Stimulated activated CD4-positive, alpha-beta T cell treated with anti-CD3 and anti-CD28 coated beads, Interleukin-12 subunit alpha, Interleukin-12 subunit beta, amount 100 ng/mL, for 48 hours (primary cell): ENCODE measurements around the gene TYK2.

ENCODE experiments used
- DNase-seq, 3 donors: peaks; one replicate each; pipeline ENCODE4 v3.0.0-alpha.2; 2020; ENCODE audit warnings: low read depth in 2 of 3, low spot score in 1 of 3

Gene TYK2

DNA sequence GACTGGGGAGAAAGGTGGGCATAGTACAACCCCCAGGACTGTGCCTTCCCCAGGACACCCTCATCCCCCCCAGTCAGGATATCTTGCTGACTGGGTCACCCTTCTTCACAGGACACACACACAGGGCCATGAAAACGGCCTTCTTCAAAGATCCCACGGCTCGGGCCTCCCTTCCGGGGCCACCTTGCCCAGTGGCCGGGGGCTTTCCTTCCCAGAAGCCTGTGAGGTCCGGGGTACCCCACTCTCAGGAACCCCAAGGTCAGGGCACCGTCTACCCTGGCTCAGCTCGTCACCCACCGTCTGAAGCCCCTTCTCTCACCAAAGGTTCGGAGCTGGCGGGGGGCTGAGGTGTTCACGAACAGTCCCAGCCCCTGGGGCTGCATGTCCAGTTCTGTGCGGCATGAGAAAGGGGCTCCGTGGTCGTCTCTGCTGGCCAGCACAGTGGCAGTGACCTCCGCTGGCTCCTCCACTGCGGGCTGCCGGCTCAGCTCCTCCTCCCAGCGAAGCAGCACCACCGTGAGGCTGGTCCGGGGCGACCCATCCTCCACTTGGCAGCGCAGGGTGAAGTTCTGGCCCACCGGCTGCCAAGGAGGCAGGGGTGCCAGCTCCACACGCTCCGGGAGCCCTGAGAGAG, 44.9 kb downstream of the TYK2 start:
- no peak for DNase-seq

DNA sequence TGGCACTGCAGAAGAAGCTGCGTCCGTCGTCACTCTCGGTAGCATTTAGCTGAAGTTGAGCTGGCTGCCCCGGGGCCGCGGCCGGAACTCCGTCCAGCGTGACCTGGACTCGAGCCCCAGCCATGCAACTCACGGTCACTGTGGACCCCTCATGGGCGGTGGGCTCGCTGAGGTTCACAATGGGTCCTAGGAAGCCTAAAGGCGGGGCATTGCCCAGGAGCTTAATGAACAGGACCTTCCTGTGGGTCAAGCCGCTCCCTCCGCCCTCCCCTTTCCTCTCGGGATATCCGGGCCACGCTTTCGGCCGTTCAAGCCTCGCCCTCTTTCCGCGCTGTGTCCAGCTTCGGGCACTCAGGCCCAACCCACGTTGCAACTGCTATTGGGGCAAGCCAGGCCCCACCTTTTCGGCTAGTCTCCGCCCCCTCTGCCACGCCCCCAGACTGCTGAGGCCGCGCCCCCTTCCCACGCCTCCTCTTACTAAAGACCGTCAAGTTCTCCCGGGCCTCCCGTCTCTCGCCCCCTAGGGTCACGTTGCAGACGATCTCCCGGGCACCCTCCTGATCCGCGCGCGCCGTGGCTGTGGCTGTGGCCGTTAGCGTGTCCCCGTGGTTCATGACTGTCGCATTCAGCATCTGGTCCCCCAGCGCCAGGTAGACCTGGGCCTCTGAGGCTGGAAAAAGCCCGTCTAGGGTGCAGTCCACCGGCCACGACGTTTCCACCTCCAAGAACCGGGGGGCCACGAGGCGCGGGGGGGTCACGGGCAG, 45.6 kb downstream of the TYK2 start:
- DNase-seq = peak; percentile 51 to 58 (median 56)

DNA sequence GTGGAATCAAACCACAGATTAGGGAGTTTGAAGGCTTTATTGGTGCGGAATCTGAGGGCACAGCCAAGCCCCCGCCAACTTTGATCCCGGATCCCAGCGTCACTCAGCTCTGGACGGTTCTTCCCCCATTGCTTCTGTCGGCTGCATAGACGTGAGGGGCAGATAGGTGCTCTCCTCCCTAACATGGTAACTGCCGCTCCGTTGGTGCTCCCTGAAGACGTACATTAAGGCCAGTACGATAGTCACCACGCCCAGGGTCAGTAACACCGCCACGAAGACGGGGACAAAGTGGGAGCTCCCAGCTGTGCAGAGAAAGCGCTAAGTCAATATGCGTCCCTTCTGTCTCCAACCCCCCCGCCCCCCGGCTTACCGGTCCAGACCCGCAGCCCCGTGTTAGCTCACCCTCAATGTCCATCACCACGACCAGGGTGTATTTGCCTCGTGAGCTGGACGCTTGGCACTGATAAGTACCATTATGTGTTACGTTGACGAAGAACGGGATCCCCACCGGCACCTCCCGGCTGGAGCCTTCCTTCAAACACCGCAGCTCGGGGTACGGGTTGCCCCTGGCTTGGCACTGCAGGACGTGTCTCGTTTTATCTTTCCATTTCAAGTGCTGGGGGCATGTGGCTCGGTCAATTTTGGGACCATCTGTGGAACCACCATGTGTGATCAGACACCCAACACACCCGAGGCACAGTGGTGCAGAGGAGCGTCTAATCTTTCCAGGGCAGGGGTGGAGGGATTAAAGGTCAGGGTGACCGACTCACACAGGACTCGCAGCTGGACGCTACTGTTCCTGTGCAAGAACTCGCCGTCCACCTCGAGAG, 46.4 kb downstream of the TYK2 start:
- no peak for DNase-seq

DNA sequence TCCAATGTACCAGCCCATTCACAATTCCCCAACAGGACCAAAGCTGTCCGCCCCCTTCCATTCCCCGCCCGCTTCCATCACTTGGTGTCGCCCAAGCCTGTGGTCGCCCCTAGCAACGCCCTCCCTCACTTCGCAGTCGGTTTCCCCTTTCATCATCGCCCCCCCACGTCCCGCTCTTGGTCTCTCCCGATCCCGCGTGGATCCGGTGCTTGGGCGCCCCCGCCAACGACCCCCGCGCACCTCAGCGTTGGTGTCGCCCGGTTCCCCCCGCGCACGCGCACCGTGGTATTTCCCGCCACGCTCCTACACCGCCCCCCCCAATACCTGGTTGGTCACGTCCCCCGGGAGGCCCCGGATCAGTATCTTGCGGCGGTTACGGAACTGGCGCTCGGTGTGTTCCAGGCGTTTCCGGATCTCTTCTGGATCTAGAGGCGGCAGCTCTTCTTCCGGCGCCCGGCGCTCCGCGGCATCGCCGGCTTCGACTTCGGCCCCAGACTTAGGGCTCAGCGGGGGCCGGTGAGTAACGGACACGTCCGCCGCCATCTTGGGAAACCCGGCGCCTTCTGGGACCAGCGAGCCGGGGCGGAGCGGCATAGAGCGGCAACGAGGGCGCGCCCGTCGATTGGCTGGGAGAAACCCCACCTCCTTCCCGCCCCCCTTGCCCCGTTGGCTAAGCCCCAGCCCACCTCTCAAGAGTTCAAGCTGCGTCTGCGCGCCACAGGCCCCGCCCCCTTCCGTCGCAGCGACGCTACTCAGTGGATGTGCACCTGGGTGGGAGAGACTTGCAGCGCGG, 47.2 kb downstream of the TYK2 start, which contains the start of gene RAVER1:
TSS of gene RAVER1 (minus strand) at position 565 of the 793 bp plus-strand sequence. CDS start at position 543, 22 bp downstream.
- peak; percentile 94 to 99 (median 97) for DNase-seq

DNA sequence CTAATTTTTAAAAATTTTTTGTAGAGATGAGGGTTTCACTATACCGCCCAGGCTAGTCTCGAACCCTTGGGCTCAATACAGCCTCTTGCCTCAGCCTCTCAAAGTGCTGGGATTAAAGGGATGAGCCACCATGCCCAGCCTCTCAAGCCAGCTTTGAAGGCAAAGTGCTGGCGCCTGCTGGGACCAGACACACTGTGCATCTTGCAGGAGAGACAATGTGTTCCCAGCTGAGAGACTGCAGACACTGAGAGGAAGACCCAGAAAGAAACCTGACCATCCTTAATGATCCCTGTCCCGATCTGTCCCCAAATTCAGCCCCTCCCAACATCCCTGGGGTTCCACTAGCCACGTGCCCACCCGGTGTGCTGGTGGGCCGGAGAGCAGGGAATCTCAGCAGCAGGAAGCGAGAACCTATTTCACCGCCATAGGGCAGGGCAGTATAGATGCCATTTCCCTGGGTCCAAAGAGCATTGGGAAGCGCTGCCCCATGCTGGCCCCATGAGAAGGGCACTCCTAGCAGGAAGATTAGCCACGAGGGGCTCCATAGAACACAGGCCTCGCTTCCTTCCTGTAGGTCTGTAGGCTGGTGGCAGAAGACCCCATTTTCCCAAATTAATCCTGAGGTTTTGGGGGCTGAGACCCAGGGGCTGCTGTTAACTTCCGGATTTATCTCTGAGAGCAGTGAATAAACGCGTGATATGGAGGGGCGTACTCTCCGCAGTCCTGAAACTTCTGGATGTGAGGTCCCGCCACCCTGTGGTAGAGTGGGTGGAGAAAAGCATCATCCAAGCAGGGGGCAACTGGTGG, 48.0 kb downstream of the TYK2 start:
- DNase-seq = no peak

DNA sequence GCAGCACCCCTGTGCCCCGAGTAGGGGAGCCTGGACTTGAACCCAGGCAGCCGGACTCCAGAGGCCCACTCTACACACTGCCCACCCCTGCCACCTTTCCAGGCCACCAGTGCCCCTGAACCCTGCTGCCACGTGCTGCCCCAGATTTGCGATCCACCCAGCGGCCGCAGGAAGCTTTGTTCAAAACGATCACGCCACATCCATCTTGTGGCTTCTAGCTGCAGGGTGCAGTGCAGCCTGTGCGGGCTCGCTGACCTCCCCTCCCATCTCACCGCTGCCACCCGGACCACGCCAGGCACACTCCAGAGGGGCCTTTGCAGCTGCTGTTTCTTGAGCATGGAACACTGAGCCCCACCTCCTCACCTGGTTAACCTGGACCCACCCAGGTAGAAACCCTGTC, 50.8 kb downstream of the TYK2 start:
- DNase-seq = no peak

DNA sequence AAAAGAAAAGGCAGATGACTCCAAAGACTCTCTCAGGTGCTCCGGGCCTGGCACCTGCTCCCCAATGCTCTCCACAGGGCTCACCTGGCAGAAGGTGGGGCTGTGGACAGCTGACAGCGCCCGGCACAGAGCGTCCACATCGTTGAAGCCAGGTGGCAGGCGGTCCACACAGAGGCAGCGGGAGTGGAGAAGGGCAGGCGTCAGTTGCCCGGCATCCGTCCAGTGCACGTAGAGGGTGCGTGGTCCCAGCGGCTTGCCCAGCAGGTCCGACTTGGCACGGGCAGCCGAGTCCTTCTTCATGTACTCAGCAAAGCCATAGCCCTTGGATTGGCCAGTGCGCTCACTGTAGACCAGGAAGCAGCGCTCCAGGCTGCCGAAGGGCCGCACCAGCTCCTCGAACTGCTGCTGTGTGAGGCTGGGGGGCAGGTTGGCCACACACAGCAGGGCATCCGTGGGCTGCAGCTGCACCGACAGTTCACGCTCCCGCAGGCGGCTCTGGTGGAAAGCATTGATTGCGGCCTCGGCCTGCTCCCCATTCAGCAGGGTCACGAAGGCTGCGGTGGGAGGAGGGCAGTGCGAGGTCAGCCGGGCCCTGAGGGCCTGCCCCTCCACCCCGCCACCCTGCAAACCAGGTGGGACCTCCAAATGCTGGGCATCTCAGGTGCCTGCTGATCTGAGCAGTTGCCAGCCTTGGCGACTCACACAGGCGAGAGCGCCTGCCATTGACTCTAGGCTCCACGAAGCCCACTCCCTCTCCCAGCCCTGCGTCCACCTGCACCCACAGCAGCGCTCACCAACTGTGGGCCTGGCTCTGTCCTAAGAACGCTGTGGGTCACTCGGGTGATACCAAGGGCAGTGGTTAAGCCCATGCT, 51.6 kb downstream of the TYK2 start:
- no peak for DNase-seq

DNA sequence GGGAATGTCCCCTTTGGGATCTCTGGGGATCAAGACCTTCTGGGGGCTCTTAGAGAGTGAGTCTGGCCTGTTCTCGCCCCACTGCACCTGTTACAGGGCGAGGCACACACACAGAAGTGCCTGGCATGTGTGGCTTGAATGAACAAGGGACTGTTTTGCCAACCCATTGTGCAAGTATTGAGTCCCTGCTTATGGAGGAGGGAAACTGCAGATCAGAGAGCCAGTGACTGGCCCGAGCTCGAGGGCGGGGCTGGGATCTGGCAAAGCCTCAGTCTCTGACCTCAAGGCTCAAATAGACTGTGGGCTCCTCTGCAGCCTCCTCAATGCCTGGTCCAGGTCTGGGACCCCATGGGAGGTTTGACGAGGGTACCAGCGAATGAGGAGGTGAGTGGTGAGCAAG, 52.6 kb downstream of the TYK2 start:
- no peak for DNase-seq

DNA sequence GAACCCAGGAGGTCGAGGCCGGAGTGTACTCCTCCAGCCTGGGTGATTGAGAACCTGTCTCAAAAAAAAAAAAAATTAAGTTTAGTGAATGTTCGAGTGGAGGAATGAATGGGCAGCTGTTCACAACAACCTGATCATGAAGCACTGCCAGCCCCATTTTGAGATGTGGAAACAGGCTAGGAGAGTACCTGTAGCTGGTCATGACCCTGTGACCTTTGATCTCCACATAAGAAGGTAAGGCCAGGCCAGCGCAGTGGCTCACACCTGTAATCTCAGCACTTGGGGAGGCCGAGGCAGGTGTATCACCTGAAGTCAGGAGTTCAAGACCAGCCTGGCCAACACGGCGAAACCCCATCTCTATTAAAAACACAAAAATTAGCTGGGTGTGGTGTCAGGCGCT, 54.6 kb downstream of the TYK2 start:
- no peak for DNase-seq

DNA sequence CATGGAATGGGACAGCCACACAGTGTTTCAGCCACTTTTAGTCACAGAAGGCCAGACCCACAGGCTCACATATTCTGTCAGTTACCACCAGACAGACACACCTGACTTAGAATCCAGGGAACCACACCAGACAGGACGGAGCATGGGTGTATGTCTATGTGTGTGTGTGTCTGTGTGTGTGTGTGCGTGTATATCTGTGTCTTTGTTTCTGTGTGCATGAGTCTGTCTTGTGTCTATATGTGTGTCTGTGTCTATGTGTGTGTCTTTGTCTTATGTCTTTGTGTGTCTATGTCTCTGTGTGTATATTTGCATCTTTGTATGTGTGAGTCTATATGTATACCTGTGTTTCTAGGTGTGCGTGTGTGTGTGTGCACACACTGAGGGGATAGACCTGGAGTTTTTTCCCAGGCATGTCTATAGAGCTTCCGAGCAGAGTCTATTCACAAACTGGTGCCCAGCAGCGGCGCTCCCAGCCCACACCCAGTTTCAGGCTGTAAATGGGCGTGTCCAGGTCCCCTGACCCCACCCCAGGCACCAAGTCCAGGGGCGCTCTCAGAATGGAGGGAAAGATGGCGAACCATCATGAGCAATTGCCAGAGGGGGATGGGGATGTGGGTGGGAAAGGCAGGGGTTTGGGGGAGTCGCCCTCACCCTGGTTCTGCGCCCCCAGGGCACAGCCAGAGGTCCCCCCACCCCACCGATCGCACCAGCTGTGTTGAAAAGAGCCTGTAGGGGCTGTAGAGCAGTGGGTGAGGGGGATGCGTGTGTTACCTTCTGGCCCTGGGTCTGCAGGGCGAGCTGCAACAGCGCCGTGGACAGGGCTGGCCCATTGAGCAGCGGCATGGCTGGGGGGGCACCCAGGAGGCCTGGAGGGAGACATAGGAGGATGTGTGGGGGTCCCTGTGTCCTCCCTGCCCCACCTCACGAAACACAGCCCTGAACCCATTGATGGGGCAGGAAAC, 58.2 kb downstream of the TYK2 start:
- DNase-seq = no peak

DNA sequence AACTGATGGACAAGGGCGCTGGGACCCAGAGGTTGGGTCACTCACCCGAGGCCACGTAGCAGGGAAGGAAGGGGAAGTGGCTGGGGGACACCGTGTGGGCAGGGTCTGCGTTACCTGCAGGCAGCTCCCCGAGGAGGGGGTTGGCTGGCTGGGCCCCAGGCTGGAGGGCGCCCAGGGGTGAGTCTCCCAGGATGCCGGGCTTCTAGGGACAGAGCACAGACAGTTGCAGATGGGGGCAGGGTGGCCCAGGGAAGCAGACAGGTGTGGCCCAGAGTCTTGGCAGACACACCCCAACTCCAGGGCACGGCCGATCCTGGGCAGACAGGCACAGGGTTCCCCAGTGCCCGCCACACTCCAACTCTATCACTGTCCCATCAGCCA, 59.0 kb downstream of the TYK2 start:
- DNase-seq = no peak

DNA sequence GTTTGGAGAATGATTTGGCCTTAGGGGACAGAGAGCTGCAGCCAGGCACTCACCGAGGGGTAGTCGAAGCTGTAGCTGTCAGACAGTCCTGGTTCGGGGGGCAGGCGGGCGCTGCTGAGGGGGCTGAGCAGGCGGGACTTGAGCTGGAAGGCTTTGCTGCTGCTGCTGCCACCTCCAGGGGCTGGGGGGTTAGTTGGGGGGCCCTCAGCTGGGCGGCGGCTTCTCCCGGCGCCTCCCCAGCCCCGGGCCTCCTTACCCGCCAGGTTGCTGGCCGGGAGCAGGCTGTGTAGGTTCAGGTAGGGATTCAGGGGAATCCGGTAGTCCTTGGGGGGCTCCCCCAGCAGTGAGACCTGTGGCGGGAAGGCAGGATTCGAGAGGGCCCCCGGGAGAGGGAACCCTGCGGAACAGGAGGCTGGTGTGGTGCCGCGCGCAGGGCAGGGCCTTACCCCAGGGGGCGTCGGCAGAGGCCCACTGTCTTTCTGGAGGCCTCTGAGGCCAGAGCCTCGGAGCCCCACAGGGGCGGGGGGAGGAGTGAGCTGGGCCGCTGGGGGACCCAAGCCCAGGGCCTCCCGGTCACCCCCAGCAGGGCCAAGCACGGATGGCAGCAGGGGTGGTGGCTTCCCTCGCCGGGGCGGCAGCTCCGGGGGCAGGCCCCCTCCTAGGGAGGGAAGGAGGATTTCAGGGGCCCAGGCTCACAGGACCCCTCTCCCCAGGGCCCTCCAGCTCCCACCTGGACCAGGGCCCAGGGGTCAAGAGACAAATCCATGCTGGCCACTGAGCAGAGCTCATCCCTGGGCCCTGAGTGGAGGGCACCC, 59.6 kb downstream of the TYK2 start:
- DNase-seq = no peak

DNA sequence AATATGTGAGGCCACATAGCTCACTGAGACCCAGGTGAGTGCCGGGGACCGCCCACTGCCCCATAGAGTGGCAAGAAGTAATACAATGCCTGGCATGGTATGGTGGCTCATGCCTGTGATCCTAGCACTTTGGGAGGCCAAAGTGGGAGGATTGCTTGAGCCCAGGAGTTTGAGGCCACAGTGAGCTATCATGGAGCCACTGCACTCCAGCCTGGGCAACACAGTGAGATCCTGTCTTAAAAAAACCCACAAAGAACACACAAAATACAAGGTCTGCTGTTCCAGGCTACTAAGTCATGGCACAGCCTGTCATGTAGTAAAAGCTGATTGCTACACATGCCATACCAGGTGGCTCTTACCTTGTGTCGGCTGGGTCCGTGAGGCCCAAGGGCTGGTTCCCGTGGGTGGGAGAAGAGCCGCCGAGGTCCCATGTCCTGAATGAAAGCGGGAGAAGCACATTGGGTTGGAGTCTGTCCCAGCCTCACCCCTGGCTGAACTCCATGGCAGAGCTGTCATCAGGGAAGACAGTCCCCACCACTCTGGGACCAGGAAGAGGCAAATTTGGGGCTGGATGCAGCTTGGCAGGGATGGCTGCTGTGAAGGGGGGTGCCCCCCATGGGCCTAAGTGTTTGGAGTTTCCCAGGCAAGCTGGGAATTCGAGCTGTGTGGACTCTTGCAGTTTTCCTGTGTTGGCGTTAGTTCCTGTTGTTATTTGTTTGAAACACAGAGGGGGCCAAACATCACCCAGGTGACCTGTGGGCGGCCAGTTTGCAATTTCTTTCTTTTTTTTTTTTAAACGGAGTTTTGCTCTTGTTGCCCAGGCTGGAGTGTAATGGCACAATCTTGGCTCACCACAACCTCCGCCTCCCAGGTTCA, 61.3 kb downstream of the TYK2 start:
- DNase-seq = no peak

DNA sequence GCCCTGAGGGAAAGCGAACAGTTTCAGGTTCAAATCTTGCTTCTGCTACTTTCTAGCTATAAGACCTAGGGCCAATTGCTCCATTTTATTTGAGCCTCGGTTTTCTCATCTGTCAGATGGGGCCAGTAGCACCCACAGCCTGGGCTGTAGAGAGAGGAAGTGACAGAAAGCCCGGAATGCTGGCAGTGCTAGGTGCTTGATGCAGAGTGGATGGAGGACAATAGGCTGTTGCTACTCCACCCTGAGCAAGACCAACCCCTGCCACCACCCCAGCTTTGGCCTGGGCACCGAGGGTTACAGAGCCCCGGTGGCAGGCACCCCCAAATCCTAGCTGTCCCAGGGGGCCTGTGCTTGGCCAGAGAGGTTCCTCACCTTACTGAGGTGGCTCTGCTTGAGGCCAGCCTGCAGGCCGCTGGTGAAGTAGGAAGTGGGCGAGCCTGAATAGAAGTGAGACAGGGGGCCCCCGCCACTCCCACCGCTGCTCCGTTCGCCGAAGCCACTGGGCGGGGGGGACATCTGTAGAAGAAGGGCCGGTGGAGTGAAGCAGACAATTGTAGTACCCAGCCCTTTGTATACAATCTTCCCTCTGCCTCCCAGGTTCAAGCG, 62.4 kb downstream of the TYK2 start:
- DNase-seq = no peak

DNA sequence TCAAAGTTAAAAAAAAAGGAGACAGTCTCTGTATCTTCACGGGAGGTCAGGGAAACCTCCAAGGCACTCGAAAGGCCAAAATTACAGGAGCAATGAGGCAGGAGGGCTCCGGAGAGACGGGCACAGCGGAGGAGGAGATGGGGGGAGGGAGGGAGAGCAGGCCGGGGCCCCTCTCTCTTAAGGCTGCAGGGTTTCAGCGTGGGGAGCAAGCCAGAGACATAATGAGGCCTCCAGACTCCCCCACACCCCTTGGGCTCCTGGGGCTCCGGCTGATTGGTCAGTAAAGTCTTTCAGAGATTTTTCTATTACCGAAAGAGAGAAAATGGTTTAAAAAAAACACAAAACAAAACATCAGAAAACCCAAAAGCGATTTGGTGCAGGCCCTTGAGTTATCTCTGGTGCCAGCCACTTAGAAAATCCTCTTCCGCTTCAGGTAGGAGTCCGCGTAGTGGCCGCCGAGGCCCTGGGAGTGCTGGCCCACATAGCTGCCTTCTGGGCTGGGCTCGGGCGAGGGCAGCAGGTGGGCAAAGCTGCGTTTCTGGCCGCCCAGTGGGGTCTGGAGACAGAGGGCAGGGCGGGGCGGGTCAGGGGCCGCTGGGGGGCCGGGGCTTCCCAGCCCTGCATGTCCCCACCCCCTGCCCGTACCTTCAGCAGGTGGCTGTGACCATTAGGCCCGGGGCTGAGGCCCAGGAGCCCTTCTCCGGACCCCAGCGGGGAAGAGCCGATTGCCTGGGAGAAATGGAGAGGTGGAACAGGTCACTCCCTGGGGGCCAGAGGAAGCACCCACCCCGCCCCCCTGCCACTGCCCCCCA, 63.1 kb downstream of the TYK2 start:
- no peak for DNase-seq
